Coronary artery (tissue), 2 donors: ENCODE measurements around the gene MYO9A.

Experiments used
- DNase-seq: peaks from one replicate; pipeline ENCODE4 v3.0.0-alpha.2; 2017; ENCODE audit warnings: low spot score
- H3K27ac ChIP-seq, 2 donors: fragments of 200-600 bp; sonication (generic); one replicate each; pipeline ENCODE4 v1.5.1; 2016 to 2019
- H3K4me3 ChIP-seq: fragments of 200-600 bp; sonication (generic); 2 replicates; pipeline ENCODE4 v1.5.1; 2016; ENCODE audit warnings: mild to moderate bottlenecking, moderate library complexity
- TF ChIP-seq, protein P1 (sequence below): fragments of 200-600 bp; sonication (generic); IDR thresholded peaks from one replicate; pipeline ENCODE4 v1.5.1; 2019; ENCODE audit warnings: antibody characterized with exemption

The MYO9A gene

DNA sequence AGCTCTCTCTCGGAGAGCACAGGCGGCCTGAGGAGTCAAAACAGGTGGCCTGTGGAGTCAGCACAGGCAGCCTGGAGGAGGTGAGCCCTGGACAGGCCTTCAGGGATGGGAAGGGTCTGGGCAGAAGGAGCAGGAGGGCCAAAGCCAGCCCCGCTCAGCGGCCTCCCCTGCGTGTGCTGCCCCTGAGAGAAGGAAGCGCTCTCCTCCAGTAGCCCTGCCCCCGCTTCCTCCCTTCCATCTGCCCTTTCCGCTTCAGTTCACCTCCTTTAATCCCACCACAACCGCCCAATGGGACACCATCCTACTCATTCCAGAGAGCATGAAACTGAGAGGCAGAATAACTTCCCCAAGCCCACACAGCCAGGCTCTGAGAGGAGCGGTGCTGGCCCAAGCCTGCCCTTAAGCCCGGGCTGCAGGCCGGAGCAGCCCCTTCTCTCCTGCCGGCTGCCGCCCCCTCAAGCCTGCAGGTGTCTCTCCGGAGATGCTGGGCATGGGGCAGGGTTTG lies 310.8 kb downstream of the MYO9A start:
- TF ChIP-seq, protein P1, sequence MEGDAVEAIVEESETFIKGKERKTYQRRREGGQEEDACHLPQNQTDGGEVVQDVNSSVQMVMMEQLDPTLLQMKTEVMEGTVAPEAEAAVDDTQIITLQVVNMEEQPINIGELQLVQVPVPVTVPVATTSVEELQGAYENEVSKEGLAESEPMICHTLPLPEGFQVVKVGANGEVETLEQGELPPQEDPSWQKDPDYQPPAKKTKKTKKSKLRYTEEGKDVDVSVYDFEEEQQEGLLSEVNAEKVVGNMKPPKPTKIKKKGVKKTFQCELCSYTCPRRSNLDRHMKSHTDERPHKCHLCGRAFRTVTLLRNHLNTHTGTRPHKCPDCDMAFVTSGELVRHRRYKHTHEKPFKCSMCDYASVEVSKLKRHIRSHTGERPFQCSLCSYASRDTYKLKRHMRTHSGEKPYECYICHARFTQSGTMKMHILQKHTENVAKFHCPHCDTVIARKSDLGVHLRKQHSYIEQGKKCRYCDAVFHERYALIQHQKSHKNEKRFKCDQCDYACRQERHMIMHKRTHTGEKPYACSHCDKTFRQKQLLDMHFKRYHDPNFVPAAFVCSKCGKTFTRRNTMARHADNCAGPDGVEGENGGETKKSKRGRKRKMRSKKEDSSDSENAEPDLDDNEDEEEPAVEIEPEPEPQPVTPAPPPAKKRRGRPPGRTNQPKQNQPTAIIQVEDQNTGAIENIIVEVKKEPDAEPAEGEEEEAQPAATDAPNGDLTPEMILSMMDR, result no peak
- no peak for DNase-seq

DNA sequence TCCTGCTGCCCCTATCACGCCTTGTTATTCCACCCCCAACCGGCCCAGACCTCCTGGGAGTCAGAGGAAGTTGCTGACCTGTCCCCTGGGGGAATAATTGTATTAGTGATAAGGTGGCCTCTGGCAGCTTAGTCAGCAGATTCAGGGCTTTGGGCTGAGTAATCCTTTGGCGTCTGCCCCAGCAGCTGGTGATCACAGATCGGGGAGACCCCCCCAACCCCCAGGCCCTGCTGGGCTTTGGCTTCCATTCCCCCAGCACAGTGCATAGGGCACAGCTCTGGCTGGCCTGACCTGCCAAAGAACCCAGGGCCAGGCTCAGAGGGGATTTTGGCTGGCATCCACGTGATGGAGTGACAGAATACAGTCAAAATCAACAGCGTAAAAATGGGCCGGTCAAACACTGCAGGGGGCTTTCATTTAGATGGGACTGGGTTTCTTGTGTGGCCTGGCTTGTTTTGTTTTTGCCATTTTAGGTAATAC lies 311.5 kb downstream of the MYO9A start:
- TF ChIP-seq, protein P1, result no peak
- DNase-seq, result no peak
- no peak overlapping the region for H3K4me3 ChIP-seq
- H3K27ac ChIP-seq, result no peak overlapping the region

More for the DNA sequence above, 310.8 kb downstream of the MYO9A start:
- Histone ChIP-seq H3K4me3 (no peak overlapping the region), H3K27ac (no peak overlapping the region)

DNA sequence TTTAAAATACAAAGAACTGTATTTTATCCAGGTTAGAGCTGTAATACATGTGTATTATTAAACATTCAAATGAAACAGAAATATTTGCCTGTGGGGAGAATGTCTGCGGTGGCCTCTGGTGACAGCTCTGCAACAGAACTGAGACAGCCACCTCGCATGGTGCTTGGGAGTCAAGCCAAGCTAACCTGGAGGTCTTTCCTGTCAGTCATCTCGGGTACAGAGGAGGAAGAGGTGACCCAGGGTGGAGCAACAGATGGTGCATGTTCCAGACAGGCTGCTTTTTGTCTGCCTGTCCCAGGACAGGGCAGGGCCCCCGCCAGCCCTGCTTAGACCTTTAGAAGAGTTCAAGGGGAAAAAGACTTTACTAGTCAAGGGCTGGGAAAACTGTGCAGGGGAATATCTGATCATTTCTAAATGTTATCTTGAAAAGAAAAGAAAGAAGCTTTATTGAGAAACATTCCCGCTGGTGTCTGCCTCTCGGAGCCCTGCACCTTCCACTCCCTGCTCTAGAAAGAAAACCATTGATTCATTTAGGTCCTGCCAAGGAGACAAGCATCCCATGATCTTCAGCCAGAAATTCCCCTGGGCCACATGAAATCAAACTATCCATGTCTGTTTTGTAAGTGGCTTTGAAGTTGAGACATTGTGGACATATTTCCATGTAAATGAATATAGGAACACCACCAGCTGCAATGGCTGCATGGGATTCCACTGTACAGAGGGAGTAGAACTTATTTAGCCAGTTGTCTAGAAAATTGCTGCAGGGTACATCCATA lies 313.1 kb downstream of the MYO9A start:
- TF ChIP-seq, protein P1, result no peak
- DNase-seq, result no peak
- no peak overlapping the region for H3K4me3 ChIP-seq
- H3K27ac ChIP-seq, result no peak overlapping the region

- TF ChIP-seq, protein P1, result no peak
- H3K27ac ChIP-seq, result no peak overlapping the region
- no peak for DNase-seq
- H3K4me3 ChIP-seq, result no peak overlapping the region
These were observed 313.7 kb downstream of the MYO9A start for GRCh38 chr15:71804226-71804625.

GRCh38 chr15:71802770-71803169 lies 315.2 kb downstream of the MYO9A start:
- no peak for DNase-seq
- no peak overlapping the region for H3K27ac ChIP-seq
- no peak overlapping the region for H3K4me3 ChIP-seq
- TF ChIP-seq, protein P1, result no peak

- TF ChIP-seq, protein P1, result no peak
- no peak overlapping the region for H3K27ac ChIP-seq
- H3K4me3 ChIP-seq, result no peak overlapping the region
- no peak for DNase-seq
These were observed 315.9 kb downstream of the MYO9A start for GRCh38 chr15:71801935-71802655.
